ENCODE results near the gene SCUBE3.

SCUBE3 gene

DNA sequence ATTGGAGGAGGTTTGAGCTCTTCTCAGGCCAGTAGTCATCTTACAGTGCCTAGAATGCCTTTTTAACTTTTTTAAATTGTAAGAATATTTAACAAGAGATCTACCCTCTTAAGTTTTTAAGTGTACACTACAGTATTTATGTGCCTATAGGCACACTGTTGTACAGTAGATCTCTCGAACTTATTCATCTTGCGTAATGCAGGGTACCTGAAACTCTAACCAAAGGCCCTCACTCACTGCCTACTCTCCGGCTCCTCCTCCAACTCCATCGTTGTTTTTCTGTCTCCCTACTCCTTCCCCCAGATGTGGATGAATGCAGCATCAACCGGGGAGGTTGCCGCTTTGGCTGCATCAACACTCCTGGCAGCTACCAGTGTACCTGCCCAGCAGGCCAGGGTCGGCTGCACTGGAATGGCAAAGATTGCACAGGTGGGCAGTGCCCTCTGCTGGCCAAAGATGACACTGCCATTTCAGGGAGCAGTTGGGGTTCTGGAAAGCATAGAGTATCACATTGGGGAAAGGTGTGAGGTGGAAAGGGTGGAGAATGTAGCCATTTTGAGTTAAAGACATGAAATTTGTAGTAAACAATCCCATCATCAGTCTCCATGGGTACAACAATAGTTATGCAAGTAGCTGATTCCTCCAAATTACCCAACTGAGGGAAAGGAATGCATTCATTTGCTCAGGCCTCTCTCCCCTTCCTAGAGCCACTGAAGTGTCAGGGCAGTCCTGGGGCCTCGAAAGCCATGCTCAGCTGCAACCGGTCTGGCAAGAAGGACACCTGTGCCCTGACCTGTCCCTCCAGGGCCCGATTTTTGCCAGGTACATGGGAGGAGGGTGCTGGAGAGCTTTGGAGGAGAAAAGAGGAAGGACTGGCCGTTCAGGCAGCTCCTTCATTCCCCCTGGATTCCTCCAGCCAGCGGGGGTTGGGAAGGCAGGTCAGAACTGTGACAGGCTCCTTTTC is 27.4 kb downstream of the SCUBE3 start:
- TF ChIP-seq, protein P1, sequence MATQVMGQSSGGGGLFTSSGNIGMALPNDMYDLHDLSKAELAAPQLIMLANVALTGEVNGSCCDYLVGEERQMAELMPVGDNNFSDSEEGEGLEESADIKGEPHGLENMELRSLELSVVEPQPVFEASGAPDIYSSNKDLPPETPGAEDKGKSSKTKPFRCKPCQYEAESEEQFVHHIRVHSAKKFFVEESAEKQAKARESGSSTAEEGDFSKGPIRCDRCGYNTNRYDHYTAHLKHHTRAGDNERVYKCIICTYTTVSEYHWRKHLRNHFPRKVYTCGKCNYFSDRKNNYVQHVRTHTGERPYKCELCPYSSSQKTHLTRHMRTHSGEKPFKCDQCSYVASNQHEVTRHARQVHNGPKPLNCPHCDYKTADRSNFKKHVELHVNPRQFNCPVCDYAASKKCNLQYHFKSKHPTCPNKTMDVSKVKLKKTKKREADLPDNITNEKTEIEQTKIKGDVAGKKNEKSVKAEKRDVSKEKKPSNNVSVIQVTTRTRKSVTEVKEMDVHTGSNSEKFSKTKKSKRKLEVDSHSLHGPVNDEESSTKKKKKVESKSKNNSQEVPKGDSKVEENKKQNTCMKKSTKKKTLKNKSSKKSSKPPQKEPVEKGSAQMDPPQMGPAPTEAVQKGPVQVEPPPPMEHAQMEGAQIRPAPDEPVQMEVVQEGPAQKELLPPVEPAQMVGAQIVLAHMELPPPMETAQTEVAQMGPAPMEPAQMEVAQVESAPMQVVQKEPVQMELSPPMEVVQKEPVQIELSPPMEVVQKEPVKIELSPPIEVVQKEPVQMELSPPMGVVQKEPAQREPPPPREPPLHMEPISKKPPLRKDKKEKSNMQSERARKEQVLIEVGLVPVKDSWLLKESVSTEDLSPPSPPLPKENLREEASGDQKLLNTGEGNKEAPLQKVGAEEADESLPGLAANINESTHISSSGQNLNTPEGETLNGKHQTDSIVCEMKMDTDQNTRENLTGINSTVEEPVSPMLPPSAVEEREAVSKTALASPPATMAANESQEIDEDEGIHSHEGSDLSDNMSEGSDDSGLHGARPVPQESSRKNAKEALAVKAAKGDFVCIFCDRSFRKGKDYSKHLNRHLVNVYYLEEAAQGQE (IDR thresholded peaks at IDR 0.05; ENCODE audit: low read depth) = no peak
- TF ChIP-seq, protein P2, sequence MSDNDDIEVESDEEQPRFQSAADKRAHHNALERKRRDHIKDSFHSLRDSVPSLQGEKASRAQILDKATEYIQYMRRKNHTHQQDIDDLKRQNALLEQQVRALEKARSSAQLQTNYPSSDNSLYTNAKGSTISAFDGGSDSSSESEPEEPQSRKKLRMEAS (IDR thresholded peaks at IDR 0.05) = no peak; the same call in 1 of the 2 replicates
- TF ChIP-seq NFIC (IDR thresholded peaks at IDR 0.05) (no peak), CEBPB (IDR thresholded peaks at IDR 0.05) (0 out of 2 replicates have a peak, but pooled peaks have one; percentile 9), FOXM1 (IDR thresholded peaks at IDR 0.05; ENCODE audit: borderline replicate concordance, low read depth) (no peak), EP300 (IDR thresholded peaks at IDR 0.05; ENCODE audit: borderline replicate concordance) (no peak), RAD21 (IDR thresholded peaks at IDR 0.05; ENCODE audit: low read depth) (peak; percentile 98)

DNA sequence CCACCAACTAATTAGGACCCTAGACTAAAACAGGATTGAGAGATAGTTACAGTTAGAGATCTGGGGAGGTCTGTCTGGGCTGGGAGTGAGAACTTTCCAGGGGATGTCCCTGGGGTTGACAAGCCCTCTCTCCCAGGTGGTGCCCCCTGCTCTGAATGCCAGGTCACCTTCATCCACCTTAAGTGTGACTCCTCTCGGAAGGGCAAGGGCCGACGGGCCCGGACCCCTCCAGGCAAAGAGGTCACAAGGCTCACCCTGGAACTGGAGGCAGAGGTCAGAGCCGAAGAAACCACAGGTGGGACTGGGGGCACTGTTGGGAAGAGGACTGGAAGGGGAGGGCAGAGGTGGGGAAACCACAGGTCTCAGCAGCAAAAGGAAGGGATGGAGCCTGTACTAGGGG is 28.7 kb downstream of the SCUBE3 start:
- TF ChIP-seq EGR1 (IDR thresholded peaks at IDR 0.05) (no peak), ZBTB7A (IDR thresholded peaks at IDR 0.05; ENCODE audit: low read depth) (no peak), TAF1 (IDR thresholded peaks at IDR 0.05; ENCODE audit: low read depth) (no peak), FOXM1 (IDR thresholded peaks at IDR 0.05; ENCODE audit: borderline replicate concordance, low read depth) (no peak), CREB1 (IDR thresholded peaks at IDR 0.05; ENCODE audit: low read depth) (no peak), YY1 (IDR thresholded peaks at IDR 0.05; ENCODE audit: low read depth) (no peak), EP300 (IDR thresholded peaks at IDR 0.05; ENCODE audit: borderline replicate concordance) (no peak), TCF12 (IDR thresholded peaks at IDR 0.05; ENCODE audit: low read depth) (no peak), RAD21 (IDR thresholded peaks at IDR 0.05; ENCODE audit: low read depth) (no peak), CEBPB (IDR thresholded peaks at IDR 0.05) (no peak), NFIC (IDR thresholded peaks at IDR 0.05) (no peak), TEAD4 (IDR thresholded peaks at IDR 0.05) (no peak)
- TF ChIP-seq, protein P3, sequence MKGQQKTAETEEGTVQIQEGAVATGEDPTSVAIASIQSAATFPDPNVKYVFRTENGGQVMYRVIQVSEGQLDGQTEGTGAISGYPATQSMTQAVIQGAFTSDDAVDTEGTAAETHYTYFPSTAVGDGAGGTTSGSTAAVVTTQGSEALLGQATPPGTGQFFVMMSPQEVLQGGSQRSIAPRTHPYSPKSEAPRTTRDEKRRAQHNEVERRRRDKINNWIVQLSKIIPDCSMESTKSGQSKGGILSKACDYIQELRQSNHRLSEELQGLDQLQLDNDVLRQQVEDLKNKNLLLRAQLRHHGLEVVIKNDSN (IDR thresholded peaks at IDR 0.05) = no peak
- TF ChIP-seq, protein P2 (IDR thresholded peaks at IDR 0.05) = no peak
- TF ChIP-seq, protein P1 (IDR thresholded peaks at IDR 0.05; ENCODE audit: low read depth) = no peak

DNA sequence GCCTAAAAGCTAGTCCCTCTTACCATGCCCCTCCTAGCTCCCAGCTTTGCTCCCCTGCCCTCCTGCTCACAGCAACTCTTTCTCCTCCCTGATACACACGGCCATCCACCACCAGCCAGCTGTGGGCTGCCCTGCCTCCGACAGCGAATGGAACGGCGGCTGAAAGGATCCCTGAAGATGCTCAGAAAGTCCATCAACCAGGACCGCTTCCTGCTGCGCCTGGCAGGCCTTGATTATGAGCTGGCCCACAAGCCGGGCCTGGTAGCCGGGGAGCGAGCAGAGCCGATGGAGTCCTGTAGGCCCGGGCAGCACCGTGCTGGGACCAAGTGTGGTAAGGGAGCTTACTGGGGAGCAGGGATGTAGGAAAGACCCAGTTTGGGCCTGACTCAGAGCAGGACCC is 29.1 kb downstream of the SCUBE3 start:
- no peak for TF ChIP-seq CEBPB (IDR thresholded peaks at IDR 0.05)
- TF ChIP-seq, protein P3 (IDR thresholded peaks at IDR 0.05) = no peak
- no peak for TF ChIP-seq EP300 (IDR thresholded peaks at IDR 0.05; ENCODE audit: borderline replicate concordance)
- TF ChIP-seq RAD21 (IDR thresholded peaks at IDR 0.05; ENCODE audit: low read depth) = no peak
- TF ChIP-seq EGR1 (IDR thresholded peaks at IDR 0.05) = no peak
- no peak for TF ChIP-seq ZBTB7A (IDR thresholded peaks at IDR 0.05; ENCODE audit: low read depth)
- no peak for TF ChIP-seq NFIC (IDR thresholded peaks at IDR 0.05)
- TF ChIP-seq, protein P1 (IDR thresholded peaks at IDR 0.05; ENCODE audit: low read depth) = no peak
- no peak for TF ChIP-seq TEAD4 (IDR thresholded peaks at IDR 0.05)
- TF ChIP-seq, protein P2 (IDR thresholded peaks at IDR 0.05) = no peak
- TF ChIP-seq CREB1 (IDR thresholded peaks at IDR 0.05; ENCODE audit: low read depth) = no peak
- TF ChIP-seq TCF12 (IDR thresholded peaks at IDR 0.05; ENCODE audit: low read depth) = no peak
- no peak for TF ChIP-seq TAF1 (IDR thresholded peaks at IDR 0.05; ENCODE audit: low read depth)
- TF ChIP-seq YY1 (IDR thresholded peaks at IDR 0.05; ENCODE audit: low read depth) = no peak
- no peak for TF ChIP-seq FOXM1 (IDR thresholded peaks at IDR 0.05; ENCODE audit: borderline replicate concordance, low read depth)
